Colonic mucosa (tissue), 4 donors: ENCODE measurements around the gene RFK. TPM values are rescaled to one million over a fixed set of nuclear protein-coding genes. Genes with fewer than 3 reads are reported as not detected.

Source experiments
- DNase-seq: peaks from one replicate; pipeline ENCODE4 v3.0.0-alpha.2; 2020
- H3K27ac ChIP-seq: fragments of 200-600 bp; one replicate; pipeline ENCODE4 v1.8.0; 2021
- H3K27me3 ChIP-seq: fragments of 200-600 bp; one replicate; pipeline ENCODE4 v1.8.0; 2021
- H3K36me3 ChIP-seq: fragments of 200-600 bp; one replicate; pipeline ENCODE4 v1.8.0; 2021
- H3K4me1 ChIP-seq: fragments of 200-600 bp; one replicate; pipeline ENCODE4 v1.8.0; 2021; ENCODE audit warnings: mild to moderate bottlenecking
- H3K4me3 ChIP-seq: fragments of 200-600 bp; one replicate; pipeline ENCODE4 v1.8.0; 2021
- H3K9ac ChIP-seq, 2 donors: one replicate each; pipeline ENCODE4 v1.7.0; 2013; ENCODE audit warnings: control low read depth in 2 of 2, low read depth in 2 of 2, low read length in 2 of 2
- H3K9me3 ChIP-seq: fragments of 200-600 bp; one replicate; pipeline ENCODE4 v1.8.0; 2021
- CTCF ChIP-seq: fragments of 200-600 bp; IDR thresholded peaks from one replicate; pipeline ENCODE4 v1.8.0; 2022; ENCODE audit warnings: antibody characterized with exemption, mild to moderate bottlenecking
- intact Hi-C: fragments of 100-400 bp; cut with DNase I; formaldehyde crosslinking; loops from one replicate; pipeline ENCODE4 v1.14.1; 2022
- total RNA-seq, 2 donors: library from RNA; stranded (reverse); fragmentation: NEBNext Ultra II Directional in 1 of 2; extraction: Animal tissue kit (Norgen Biotek cat#: 25700) in 1 of 2; gene quantifications; one replicate each; pipeline ENCODE4 v1.2.1, GENCODE V29; 2021
- donor health status: healthy.
- donor health status: DM: no; HTN: no; CAD: no.
- donor health status: DM: no; HTN: no; CAD: no.

RFK gene
- total RNA-seq, 2 donors from 2014 or later, result 28.1 to 59.4 TPM

- no peak overlapping the region for H3K4me3 ChIP-seq
- no peaks in the 10 kb centered on the region for H3K9me3 ChIP-seq
- TF ChIP-seq CTCF, result no peak
- no peaks in the 10 kb centered on the region for H3K27me3 ChIP-seq
- no peak overlapping the region for H3K9ac ChIP-seq
- no peak for DNase-seq
- H3K4me1 ChIP-seq, result no peaks in the 10 kb centered on the region
- intact Hi-C loops, result no loop called here
- H3K27ac ChIP-seq, result no peak overlapping the region
- no peaks in the 10 kb centered on the region for H3K36me3 ChIP-seq
These were observed 14.7 kb downstream of the RFK start for GRCh38 chr9:76379494-76379893.

DNA sequence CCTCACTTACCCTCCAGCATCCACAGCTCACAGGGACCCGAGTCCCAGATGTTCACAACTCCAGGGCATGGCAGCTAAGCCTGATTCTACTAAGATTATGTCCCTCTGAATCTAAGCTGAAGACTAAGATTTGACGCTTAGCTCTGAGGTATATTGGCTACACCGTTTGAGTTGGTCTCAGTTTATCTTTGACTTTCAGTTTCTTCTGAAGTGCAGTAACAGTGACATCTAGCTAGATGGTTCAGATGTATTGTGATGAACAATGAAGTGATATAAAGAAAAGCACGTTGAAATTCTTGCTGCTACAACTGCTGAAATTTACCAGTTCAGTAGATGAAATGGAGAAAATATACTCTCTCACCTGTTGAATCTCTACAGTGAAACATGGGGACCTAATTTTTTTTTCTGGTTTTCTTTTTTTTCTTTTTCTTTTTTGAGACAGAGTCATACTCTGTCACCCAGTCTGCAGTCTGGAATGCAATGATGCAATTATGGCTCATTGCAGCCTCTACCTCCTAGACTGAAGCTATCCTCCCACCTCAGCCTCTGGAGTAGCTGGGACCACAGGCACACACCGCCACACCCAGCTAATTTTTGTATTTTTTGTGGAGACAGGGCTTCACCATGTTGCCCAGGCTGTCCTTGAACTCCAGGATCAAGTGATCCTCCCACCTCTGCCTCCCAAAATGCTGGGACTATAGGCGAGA is 15.7 kb downstream of the RFK start:
- intact Hi-C loops, result no loop called here
- H3K27ac ChIP-seq, result no peak overlapping the region

GRCh38 chr9:76377791-76378190 is 16.4 kb downstream of the RFK start:
- Histone ChIP-seq H3K4me3 (no peak overlapping the region), H3K27me3 (no peaks in the 10 kb centered on the region), H3K36me3 (no peaks in the 10 kb centered on the region), H3K9me3 (no peaks in the 10 kb centered on the region), H3K27ac (no peak overlapping the region), H3K9ac (no peak overlapping the region), H3K4me1 (peaks cover 1% of the 10 kb centered on the region)
- TF ChIP-seq CTCF, result no peak
- no peak for DNase-seq
- intact Hi-C loops, result no loop called here

More for the DNA sequence above, 15.7 kb downstream of the RFK start:
- Histone ChIP-seq H3K36me3 (no peaks in the 10 kb centered on the region), H3K4me3 (no peak overlapping the region), H3K4me1 (no peaks in the 10 kb centered on the region), H3K9me3 (no peaks in the 10 kb centered on the region), H3K27me3 (no peaks in the 10 kb centered on the region), H3K9ac (no peak overlapping the region)
- DNase-seq, result no peak
- no peak for TF ChIP-seq CTCF

- no peaks in the 10 kb centered on the region for H3K9me3 ChIP-seq
- no peak overlapping the region for H3K4me3 ChIP-seq
- peak overlapping the region; percentile 58 for H3K27ac ChIP-seq
- peak; percentile 95 for DNase-seq
- no peak for TF ChIP-seq CTCF
- H3K9ac ChIP-seq, result peak overlapping the region in 1 of 2 donors; percentile 4
- H3K27me3 ChIP-seq, result no peaks in the 10 kb centered on the region
- intact Hi-C loops, result no loop called here
- H3K4me1 ChIP-seq, result peaks cover 3% of the 10 kb centered on the region
- no peaks in the 10 kb centered on the region for H3K36me3 ChIP-seq
These were observed 19.3 kb downstream of the RFK start for GRCh38 chr9:76374783-76375559.

- Histone ChIP-seq H3K4me3 (no peak overlapping the region), H3K27me3 (no peaks in the 10 kb centered on the region), H3K4me1 (peaks cover 3% of the 10 kb centered on the region), H3K9ac (peak overlapping the region in 1 of 2 donors; percentile 15), H3K36me3 (no peaks in the 10 kb centered on the region), H3K9me3 (no peaks in the 10 kb centered on the region), H3K27ac (peak overlapping the region; percentile 58)
- no peak for TF ChIP-seq CTCF
- no peak for DNase-seq
- intact Hi-C loops, result no loop called here
These were observed 20.3 kb downstream of the RFK start for GRCh38 chr9:76373784-76374474.
